ENCODE data around the gene AGRN.
"Not testable (repeated sequence)": the region's sequence is repeated elsewhere in the genome, so short reads cannot be mapped to it uniquely, and the experiment has no call there.

Gene AGRN

GRCh38 chr1:1054099-1054700 is 34.3 kb downstream of the AGRN start:
- DNase-seq = no peak

- DNase-seq = no peak
These were observed 35.1 kb downstream of the AGRN start for GRCh38 chr1:1054971-1055370.

GRCh38 chr1:1055841-1056736 is 36.2 kb downstream of the AGRN start:
- DNase-seq = no peak

GRCh38 chr1:1057769-1058087 is 37.8 kb downstream of the AGRN start:
- not testable (repeated sequence) for DNase-seq

- DNase-seq = no peak
These were observed 38.4 kb downstream of the AGRN start for GRCh38 chr1:1058088-1058905.

GRCh38 chr1:1058921-1059493 is 39.1 kb downstream of the AGRN start:
- peak in 1 of 2 experiments; percentile 44 for DNase-seq

- DNase-seq = peak in 1 of 2 experiments; percentile 43
These were observed 39.8 kb downstream of the AGRN start for GRCh38 chr1:1059494-1060280.

- DNase-seq = no peak
These were observed 40.5 kb downstream of the AGRN start for GRCh38 chr1:1060281-1061000.

- DNase-seq = no peak
These were observed 41.9 kb downstream of the AGRN start for GRCh38 chr1:1061682-1062345.

GRCh38 chr1:1062348-1063163 is 42.6 kb downstream of the AGRN start:
- no peak for DNase-seq

GRCh38 chr1:1063261-1063944 is 43.5 kb downstream of the AGRN start:
- no peak for DNase-seq

GRCh38 chr1:1063945-1064831 is 44.3 kb downstream of the AGRN start:
- peak; percentile 52 to 80 for DNase-seq

- DNase-seq = no peak
These were observed 45.5 kb downstream of the AGRN start for GRCh38 chr1:1065265-1065939.

- not testable (repeated sequence) for DNase-seq
These were observed 46.0 kb downstream of the AGRN start for GRCh38 chr1:1065940-1066304.

- no peak for DNase-seq
These were observed 46.7 kb downstream of the AGRN start for GRCh38 chr1:1066403-1067283.

GRCh38 chr1:1067284-1067859 is 47.5 kb downstream of the AGRN start:
- DNase-seq = no peak

All from SW 1271 (cell line).